Chondrocyte (in vitro differentiated cells): ENCODE data around the gene CCDC8. TPM values are rescaled to one million over a fixed set of nuclear protein-coding genes. Genes with fewer than 3 reads are reported as not detected.
"Not testable (repeated sequence)": the region's sequence is repeated elsewhere in the genome, so short reads cannot be mapped to it uniquely, and the experiment has no call there.

Experiments used
- DNase-seq: peaks from one replicate; pipeline ENCODE4 v3.0.0; 2021; ENCODE audit warnings: mixed read lengths, low spot score
- H3K27ac Mint-ChIP-seq: one replicate; pipeline ENCODE4 v1.8.0; 2021; ENCODE audit warnings: mild to moderate bottlenecking, moderate library complexity, mixed read lengths; ENCODE audit not compliant: unreplicated experiment
- H3K27me3 Mint-ChIP-seq: 2 replicates; pipeline ENCODE4 v1.8.0; 2021; ENCODE audit warnings: low read depth, mixed read lengths
- H3K36me3 Mint-ChIP-seq: 2 replicates; pipeline ENCODE4 v1.8.0; 2021; ENCODE audit warnings: low read depth, mixed read lengths
- H3K4me1 Mint-ChIP-seq: 2 replicates; pipeline ENCODE4 v1.8.0; 2021; ENCODE audit warnings: low read depth, mild to moderate bottlenecking, mixed read lengths
- H3K4me3 Mint-ChIP-seq: one replicate; pipeline ENCODE4 v1.8.0; 2021; ENCODE audit warnings: mild to moderate bottlenecking, moderate library complexity, mixed read lengths; ENCODE audit not compliant: unreplicated experiment
- H3K9me3 Mint-ChIP-seq: 2 replicates; pipeline ENCODE4 v1.8.0; 2021; ENCODE audit warnings: low read depth, mixed read lengths
- CTCF ChIP-seq: fragments of 200-600 bp; sonication (generic); IDR thresholded peaks from 2 replicates; pipeline ENCODE4 v1.5.0; 2021; ENCODE audit warnings: antibody characterized with exemption, mild to moderate bottlenecking, moderate library complexity
- total RNA-seq: library from RNA; stranded (reverse); gene quantifications from 3 replicates; pipeline ENCODE4 v1.2.1, GENCODE V29; 2021

Gene CCDC8
- total RNA-seq, 1 donor from 2014 or later = 39.3 TPM

GRCh38 chr19:46378268-46378667 is 35.1 kb downstream of the CCDC8 start:
- no peak for TF ChIP-seq CTCF
- H3K27me3 Mint-ChIP-seq = no peaks in the 10 kb centered on the region
- H3K9me3 Mint-ChIP-seq = no peaks in the 10 kb centered on the region
- DNase-seq = no peak
- peak overlapping the region; percentile 81 for H3K27ac Mint-ChIP-seq
- peaks cover 67% of the 10 kb centered on the region for H3K4me1 Mint-ChIP-seq
- no peak overlapping the region for H3K4me3 Mint-ChIP-seq
- H3K36me3 Mint-ChIP-seq = peaks cover 35% of the 10 kb centered on the region

- peaks cover 82% of the 10 kb centered on the region for H3K4me1 Mint-ChIP-seq
- H3K27me3 Mint-ChIP-seq = no peaks in the 10 kb centered on the region
- no peaks in the 10 kb centered on the region for H3K9me3 Mint-ChIP-seq
- no peak for TF ChIP-seq CTCF
- no peak overlapping the region for H3K4me3 Mint-ChIP-seq
- H3K27ac Mint-ChIP-seq = peak overlapping the region; percentile 45
- peak; percentile 87 for DNase-seq
- H3K36me3 Mint-ChIP-seq = peaks cover 25% of the 10 kb centered on the region
Measured at GRCh38 chr19:46376241-46377153, 36.9 kb downstream of the CCDC8 start.

GRCh38 chr19:46375476-46376067 is 37.8 kb downstream of the CCDC8 start:
- not testable (repeated sequence) for H3K9me3 Mint-ChIP-seq, H3K4me3 Mint-ChIP-seq, H3K27me3 Mint-ChIP-seq
- peak; percentile 50 for DNase-seq
- Mint-ChIP-seq H3K4me1 (peaks cover 82% of the 10 kb centered on the region), H3K36me3 (peaks cover 22% of the 10 kb centered on the region), H3K27ac (peak overlapping the region; percentile 22)

DNA sequence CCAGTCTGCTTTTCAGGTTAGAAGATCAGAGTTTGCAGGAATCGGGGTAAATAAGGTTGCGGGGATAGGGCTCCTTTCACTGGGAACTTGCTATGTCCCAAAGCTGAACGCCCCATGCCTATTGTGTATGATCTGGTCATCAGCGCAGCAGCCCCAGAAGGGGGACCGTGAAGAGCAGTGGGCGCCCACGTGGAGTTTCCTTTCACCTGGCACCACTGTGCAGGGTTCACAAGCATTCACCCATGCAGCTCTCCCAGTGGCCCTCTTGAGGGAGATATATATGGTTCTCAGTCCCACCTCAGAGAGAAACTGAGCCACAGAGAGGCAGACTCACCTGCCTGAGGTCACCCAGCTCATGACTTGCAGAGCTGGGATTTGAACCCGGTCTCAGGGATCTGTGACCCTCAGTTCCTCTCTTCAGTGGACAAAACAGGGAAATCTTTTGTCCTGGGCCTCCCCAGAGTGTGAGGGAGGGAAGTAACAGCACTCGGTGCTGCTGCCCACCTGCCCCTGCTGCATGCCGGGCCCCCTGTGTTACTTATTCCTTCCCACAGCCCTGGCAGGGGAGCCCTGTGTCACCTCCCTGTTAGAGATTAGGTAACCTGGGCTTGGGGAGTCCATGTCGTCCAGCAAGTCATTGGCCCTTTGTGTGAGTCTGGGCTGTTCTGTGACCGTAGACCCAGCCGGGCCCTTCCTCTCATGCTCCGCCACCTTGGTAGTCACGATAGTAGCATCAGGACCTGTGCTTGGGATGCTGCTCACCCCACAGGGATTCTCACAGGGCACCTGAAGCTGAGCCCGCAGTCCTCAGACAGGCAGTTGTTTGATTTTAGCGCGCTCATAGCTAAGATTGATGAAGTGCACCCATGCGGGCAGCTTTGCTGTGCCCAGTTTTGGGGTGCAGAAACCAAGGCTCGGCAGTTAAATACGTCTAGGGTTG is 38.6 kb downstream of the CCDC8 start:
- Mint-ChIP-seq H3K4me1 (peaks cover 75% of the 10 kb centered on the region), H3K36me3 (peaks cover 18% of the 10 kb centered on the region), H3K27me3 (no peaks in the 10 kb centered on the region), H3K9me3 (no peaks in the 10 kb centered on the region), H3K4me3 (no peak overlapping the region), H3K27ac (peak overlapping the region; percentile 96)
- DNase-seq = peak; percentile 50
- no peak for TF ChIP-seq CTCF

- Mint-ChIP-seq H3K4me3 (peak overlapping the region; percentile 44), H3K27ac (peak overlapping the region; percentile 96), H3K36me3 (peaks cover 17% of the 10 kb centered on the region), H3K4me1 (peaks cover 64% of the 10 kb centered on the region), H3K27me3 (no peaks in the 10 kb centered on the region), H3K9me3 (no peaks in the 10 kb centered on the region)
- peak; percentile 97 for DNase-seq
- TF ChIP-seq CTCF = peak; percentile 35
Measured at GRCh38 chr19:46373491-46374359, 39.6 kb downstream of the CCDC8 start.
